ENCODE data around the gene P2RX5. TPM values are rescaled to one million over a fixed set of nuclear protein-coding genes. Genes with fewer than 3 reads are reported as not detected.

P2RX5 gene
- total and polyA plus RNA-seq, 2 experiments from 2014 or later: 7.5 to 13.6 TPM

DNA sequence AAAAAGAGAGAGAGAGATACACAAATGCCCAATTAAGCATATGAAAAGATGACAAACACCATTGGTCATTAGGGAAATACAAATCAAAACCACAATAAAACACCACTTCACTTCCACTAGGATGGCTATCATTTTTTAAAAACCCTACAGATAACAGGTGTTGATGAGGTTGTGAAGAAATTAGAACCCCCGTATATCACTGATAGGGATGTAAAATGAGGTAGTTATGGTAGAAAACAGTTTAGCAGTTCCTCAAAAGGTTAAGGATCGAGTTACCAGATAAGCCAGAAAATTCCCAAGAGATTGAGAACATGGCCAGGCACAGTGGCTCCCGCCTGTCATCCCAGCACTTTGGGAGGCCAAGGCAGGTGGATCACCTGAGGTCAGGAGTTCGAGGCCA lies 2.8 kb downstream of the P2RX5 start:
- Histone ChIP-seq H3K4me2 (no peak overlapping the region), H3K27me3 (ENCODE audit: insufficient read depth) (peaks cover 25% of the 10 kb centered on the region), H3K9me2 (ENCODE audit: insufficient read depth) (no peaks in the 10 kb centered on the region), H4K20me1 (replicated peaks; ENCODE audit: insufficient read depth) (no peaks in the 10 kb centered on the region), H3K36me3 (ENCODE audit: insufficient read depth) (no peaks in the 10 kb centered on the region), H2AFZ (no peak overlapping the region), H3K4me1 (ENCODE audit: insufficient read depth) (peaks cover 16% of the 10 kb centered on the region; the same call in 1 of the 2 replicates), H3K27ac (ENCODE audit: low read depth) (no peak overlapping the region), H3K79me2 (replicated peaks; ENCODE audit: insufficient read depth) (no peaks in the 10 kb centered on the region), H3F3A (replicated peaks; ENCODE audit: low read depth) (peaks cover 12% of the 10 kb centered on the region), H3K4me3 (no peak overlapping the region)
- DNase-seq (ENCODE audit: low spot score): no peak
- Mint-ChIP-seq H3K36me3 (ENCODE audit: low read depth) (no peaks in the 10 kb centered on the region), H3K27ac (no peak overlapping the region), H3K27me3 (ENCODE audit: insufficient read depth, low read depth, poor library complexity) (peaks cover 26% of the 10 kb centered on the region), H3K4me1 (peaks cover 14% of the 10 kb centered on the region), H3K9me3 (peaks cover 6% of the 10 kb centered on the region; the same call in 1 of the 3 replicates), H3K4me3 (no peak overlapping the region)
- no peak for ATAC-seq
- TF ChIP-seq EZH2 (IDR thresholded peaks at IDR 0.05; ENCODE audit: low read depth, unreplicated experiment) (no peak), ZNF114 (CRISPR knock-in tag; IDR thresholded peaks at IDR 0.05) (no peak), ZNF331 (CRISPR knock-in tag; IDR thresholded peaks at IDR 0.05; ENCODE audit: low read depth) (no peak), STAT1 (IDR thresholded peaks at IDR 0.05; ENCODE audit: unreplicated experiment) (no peak), EZH2phosphoT487 (IDR thresholded peaks at IDR 0.05; ENCODE audit: unreplicated experiment) (no peak), ZNF462 (CRISPR knock-in tag; IDR thresholded peaks at IDR 0.05) (no peak), NANOG (IDR thresholded peaks at IDR 0.05; ENCODE audit: borderline replicate concordance) (no peak), POLR2AphosphoS5 (IDR thresholded peaks at IDR 0.05; ENCODE audit: low read depth) (no peak), JUNB (IDR thresholded peaks at IDR 0.05; ENCODE audit: unreplicated experiment) (no peak), REST (IDR thresholded peaks at IDR 0.05; ENCODE audit: unreplicated experiment) (no peak), CREB1 (CRISPR knock-in tag; IDR thresholded peaks at IDR 0.05; ENCODE audit: low read depth) (no peak)
- TF ChIP-seq, protein P1, sequence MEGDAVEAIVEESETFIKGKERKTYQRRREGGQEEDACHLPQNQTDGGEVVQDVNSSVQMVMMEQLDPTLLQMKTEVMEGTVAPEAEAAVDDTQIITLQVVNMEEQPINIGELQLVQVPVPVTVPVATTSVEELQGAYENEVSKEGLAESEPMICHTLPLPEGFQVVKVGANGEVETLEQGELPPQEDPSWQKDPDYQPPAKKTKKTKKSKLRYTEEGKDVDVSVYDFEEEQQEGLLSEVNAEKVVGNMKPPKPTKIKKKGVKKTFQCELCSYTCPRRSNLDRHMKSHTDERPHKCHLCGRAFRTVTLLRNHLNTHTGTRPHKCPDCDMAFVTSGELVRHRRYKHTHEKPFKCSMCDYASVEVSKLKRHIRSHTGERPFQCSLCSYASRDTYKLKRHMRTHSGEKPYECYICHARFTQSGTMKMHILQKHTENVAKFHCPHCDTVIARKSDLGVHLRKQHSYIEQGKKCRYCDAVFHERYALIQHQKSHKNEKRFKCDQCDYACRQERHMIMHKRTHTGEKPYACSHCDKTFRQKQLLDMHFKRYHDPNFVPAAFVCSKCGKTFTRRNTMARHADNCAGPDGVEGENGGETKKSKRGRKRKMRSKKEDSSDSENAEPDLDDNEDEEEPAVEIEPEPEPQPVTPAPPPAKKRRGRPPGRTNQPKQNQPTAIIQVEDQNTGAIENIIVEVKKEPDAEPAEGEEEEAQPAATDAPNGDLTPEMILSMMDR (conservative IDR thresholded peaks at IDR 0.05; ENCODE audit: low read depth in 2 of 2): no peak
- TF ChIP-seq, protein P2, sequence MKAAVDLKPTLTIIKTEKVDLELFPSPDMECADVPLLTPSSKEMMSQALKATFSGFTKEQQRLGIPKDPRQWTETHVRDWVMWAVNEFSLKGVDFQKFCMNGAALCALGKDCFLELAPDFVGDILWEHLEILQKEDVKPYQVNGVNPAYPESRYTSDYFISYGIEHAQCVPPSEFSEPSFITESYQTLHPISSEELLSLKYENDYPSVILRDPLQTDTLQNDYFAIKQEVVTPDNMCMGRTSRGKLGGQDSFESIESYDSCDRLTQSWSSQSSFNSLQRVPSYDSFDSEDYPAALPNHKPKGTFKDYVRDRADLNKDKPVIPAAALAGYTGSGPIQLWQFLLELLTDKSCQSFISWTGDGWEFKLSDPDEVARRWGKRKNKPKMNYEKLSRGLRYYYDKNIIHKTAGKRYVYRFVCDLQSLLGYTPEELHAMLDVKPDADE (IDR thresholded peaks at IDR 0.05): no peak

Data from GM23338 (cell line).